K562 (cell line): ENCODE data around the gene DLGAP1. TPM values are rescaled to one million over a fixed set of nuclear protein-coding genes. Genes with fewer than 3 reads are reported as not detected.

ENCODE experiments used
- ATAC-seq: fragments of 200-7000 bp; cut with Tn5 transposase; 3 replicates; pipeline ENCODE4 v1.9.1; 2020; ENCODE audit warnings: moderate library complexity
- BruUV-seq: library from RNA; stranded (reverse); fragments of 400-500 nt; replicated peaks from 2 replicates; lab custom pipeline; 2021; lab: Mats Ljungman, UMichigan
- CTCF ChIA-PET: fragments of 300-600 bp; formaldehyde crosslinking; extraction: SDS; loops from one replicate; lab custom pipeline; 2021; ENCODE audit warnings: low intra/inter-chr PET ratio; lab: Yijun Ruan, JAX
- POLR2A ChIA-PET: fragments of 300-600, 350-650 bp; sonication (Branson Sonifier 250); formaldehyde crosslinking; extraction: SDS; loops from one replicate; lab custom pipeline; 2021; ENCODE audit warnings: antibody characterized with exemption, inconsistent platforms; lab: Yijun Ruan, JAX
- DNase-seq, 4 experiments: peaks; one replicate each; pipeline versions ENCODE4 v3.0.0 to v3.0.0-alpha.2; 2011 to 2018; ENCODE audit warnings: low spot score in 3 of 4, mixed read lengths in 3 of 4; ENCODE audit errors: extremely low read depth in 1 of 4
- FAIRE-seq: peaks from 2 replicates; lab custom pipeline; 2011; peaks lifted over from hg19 to GRCh38; lab: Jason Lieb, UNC
- H2AFZ ChIP-seq: 2 replicates; pipeline ENCODE4 v1.6.0; 2011; ENCODE audit warnings: low read depth, low read length, control low read depth, inconsistent platforms
- H3K27ac ChIP-seq: fragments of 200-600 bp; 3 replicates; pipeline ENCODE4 v1.8.0; 2011; ENCODE audit warnings: low read depth, mild to moderate bottlenecking, control low read depth, inconsistent platforms, low read length, moderate library complexity, mixed read lengths; ENCODE audit errors: extremely low read depth
- H3K27me3 ChIP-seq, 2 experiments: fragments of 300-600 bp in 1 of 2; 2 replicates in 1 of 2; 3 replicates in 1 of 2; pipeline versions ENCODE4 v1.6.0 to v1.8.0; 2011; ENCODE audit warnings: inconsistent platforms in 2 of 2, low read length in 2 of 2, mild to moderate bottlenecking in 1 of 2, mixed read lengths in 1 of 2, moderate library complexity in 1 of 2; ENCODE audit not compliant: control insufficient read depth in 2 of 2, insufficient read depth in 2 of 2
- H3K36me3 ChIP-seq: fragments of 300-600 bp; 3 replicates; pipeline ENCODE4 v1.8.0; 2011; ENCODE audit warnings: mild to moderate bottlenecking, low read length, inconsistent platforms; ENCODE audit not compliant: control insufficient read depth, insufficient read depth
- H3K4me1 ChIP-seq, 2 experiments: fragments of 200-600 bp in 1 of 2; replicated peaks in 1 of 2; 2 replicates in 1 of 2; 3 replicates in 1 of 2; pipeline versions ENCODE4 v1.5.1 to v1.8.0; 2011; ENCODE audit warnings: inconsistent platforms in 2 of 2, low read length in 2 of 2, mild to moderate bottlenecking in 1 of 2, mixed read lengths in 1 of 2, moderate library complexity in 1 of 2; ENCODE audit not compliant: control insufficient read depth in 2 of 2, insufficient read depth in 2 of 2
- H3K4me2 ChIP-seq: 2 replicates; pipeline ENCODE4 v1.6.1; 2011; ENCODE audit warnings: low read length, control low read depth, inconsistent platforms, mixed read lengths; ENCODE audit not compliant: insufficient read depth
- H3K4me3 ChIP-seq: fragments of 200-600 bp; sonication (generic), shearing (Covaris generic); 2 replicates; pipeline ENCODE4 v1.5.1; 2016; ENCODE audit warnings: control low read depth, inconsistent platforms
- H3K79me2 ChIP-seq: fragments of 200-600 bp; 3 replicates; pipeline ENCODE4 v1.8.0; 2011; ENCODE audit warnings: low read length, inconsistent platforms; ENCODE audit not compliant: control insufficient read depth, insufficient read depth
- H3K9ac ChIP-seq, 2 experiments: 2 replicates each; pipeline versions ENCODE4 v1.6.0 to v1.6.1; 2011; ENCODE audit warnings: low read depth in 2 of 2, low read length in 2 of 2, control low read depth in 1 of 2, inconsistent platforms in 1 of 2, mild to moderate bottlenecking in 1 of 2, mixed read lengths in 1 of 2; ENCODE audit not compliant: insufficient read depth in 1 of 2
- H3K9me1 ChIP-seq: one replicate; pipeline ENCODE4 v1.6.0; 2011; ENCODE audit warnings: inconsistent platforms, mild to moderate bottlenecking, low read length, moderate library complexity; ENCODE audit not compliant: control insufficient read depth, insufficient read depth
- H3K9me3 ChIP-seq: replicated peaks from 2 replicates; pipeline ENCODE4 v1.5.1; 2011; ENCODE audit warnings: low read depth, low read length, inconsistent platforms; ENCODE audit not compliant: control insufficient read depth, insufficient read depth
- H4K20me1 ChIP-seq: replicated peaks from 2 replicates; pipeline ENCODE4 v1.6.1; 2011; ENCODE audit warnings: low read length, inconsistent platforms, mixed read lengths; ENCODE audit not compliant: control insufficient read depth, insufficient read depth
- CEBPG ChIP-seq, 3 experiments: fragments of 200-800 bp in 1 of 3; sonication (Bioruptor generic) in 1 of 3; sonication (generic) in 1 of 3; formaldehyde crosslinking in 1 of 3; IDR thresholded peaks in 2 of 3; conservative IDR thresholded peaks in 1 of 3; 2 replicates each; pipeline versions ENCODE4 v1.6.1 to v1.8.0; 2016 to 2022; ENCODE audit warnings: missing compliant biosample characterization in 2 of 3, missing genetic modification characterization in 2 of 3, mild to moderate bottlenecking in 1 of 3, missing genetic modification reagents in 1 of 3
- HDAC8 ChIP-seq: fragments of 450-650 bp; IDR thresholded peaks from 2 replicates; pipeline ENCODE4 v1.6.1; 2016; ENCODE audit warnings: mild to moderate bottlenecking, missing genetic modification characterization, moderate library complexity, missing compliant biosample characterization
- SIRT6 ChIP-seq: IDR thresholded peaks from one replicate; pipeline ENCODE4 v1.6.1; 2012; ENCODE audit warnings: low read depth, mild to moderate bottlenecking, control low read depth, inconsistent platforms, low read length, moderate library complexity
- ZNF830 ChIP-seq: fragments of 250-450 bp; sonication (Bioruptor Pico); IDR thresholded peaks from 2 replicates; pipeline ENCODE4 v1.5.0; 2021; ENCODE audit warnings: mild to moderate bottlenecking
- in situ Hi-C: fragments of 300-500 bp; cut with MboI; formaldehyde crosslinking; loops from 4 replicates; pipeline ENCODE4 v1.15.0; 2018; ENCODE audit warnings: inconsistent platforms, mixed read lengths
- intact Hi-C: fragments of 100-400 bp; cut with micrococcal nuclease; formaldehyde crosslinking; loops from 2 replicates; pipeline ENCODE4 v1.14.2; 2022
- polyA plus RNA-seq, 8 experiments: library from polyadenylated mRNA; depleted of rRNA in 4 of 8; stranded (reverse) in 5 of 8; unstranded in 3 of 8; fragments of >200 nt; fragmentation: Nextera tagmentation in 2 of 8; fragmentation: Illumina TruSeq in 1 of 8; extraction: Ambion mirVana in 2 of 8; extraction: Trizol in 1 of 8; gene quantifications; 2 replicates each; pipeline versions ENCODE4 v1.2.1 to v1.2.3, GENCODE V29; 2011 to 2014; ENCODE audit warnings: inconsistent platforms in 1 of 8, missing spikeins in 1 of 8
- total RNA-seq, 7 experiments: library from RNA; depleted of rRNA in 6 of 7; stranded (reverse); fragments of >200 nt in 6 of 7; fragmentation: Illumina TruSeq in 2 of 7; extraction: Trizol in 2 of 7; gene quantifications; 2 replicates each; pipeline versions ENCODE4 v1.2.1 to v1.2.3, GENCODE V29; 2011 to 2021; ENCODE audit warnings: low replicate concordance in 1 of 7
- TF ChIP-seq, protein P1 (sequence below), 2 experiments: fragments of 450-650 bp; IDR thresholded peaks; 2 replicates each; pipeline ENCODE4 v1.6.1; 2016; ENCODE audit warnings: mild to moderate bottlenecking in 2 of 2, borderline replicate concordance in 1 of 2, low read depth in 1 of 2, moderate library complexity in 1 of 2
- TF ChIP-seq, protein P2 (sequence below), 2 experiments: IDR thresholded peaks in 1 of 2; conservative IDR thresholded peaks in 1 of 2; 2 replicates each; pipeline ENCODE4 v1.6.1; 2016; ENCODE audit warnings: low read depth in 2 of 2, mild to moderate bottlenecking in 1 of 2, missing compliant biosample characterization in 1 of 2, missing genetic modification characterization in 1 of 2, moderate library complexity in 1 of 2

The DLGAP1 gene
- total and polyA plus RNA-seq, 9 of the 15 experiments (the other 6 are each of a cell fraction or from before 2014, with no cell fraction given) = 0.04 to 0.22 (median 0.08) TPM

DNA sequence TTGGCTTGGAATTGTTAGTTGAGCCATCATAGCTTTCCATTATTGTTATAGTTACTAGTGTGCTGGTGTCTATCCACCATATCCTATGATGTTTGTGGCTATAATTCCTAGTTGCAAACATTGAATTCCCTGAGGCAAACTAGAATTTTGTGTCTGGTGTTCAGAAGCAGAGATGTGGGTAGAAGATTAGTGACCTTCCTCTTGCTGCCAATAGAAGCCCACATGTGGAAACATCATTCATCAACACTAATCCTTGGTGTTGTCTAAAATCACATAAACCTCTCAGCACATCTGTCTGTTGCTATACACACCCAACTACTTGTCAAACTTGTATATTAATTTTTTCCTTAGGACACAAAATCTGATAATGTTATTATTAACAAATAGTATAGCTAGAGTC lies 631.0 kb downstream of the DLGAP1 start:
- no peaks in the 10 kb centered on the region for H3K9me3 ChIP-seq
- no peak for FAIRE-seq
- H3K27me3 ChIP-seq = no peaks in the 10 kb centered on the region; a peak in 1 of 5 replicates
- H2AFZ ChIP-seq = no peak overlapping the region
- H3K4me3 ChIP-seq = no peak overlapping the region
- CTCF ChIA-PET = no interaction called here
- H3K9me1 ChIP-seq = no peaks in the 10 kb centered on the region
- H3K4me1 ChIP-seq = no peaks in the 10 kb centered on the region
- H3K79me2 ChIP-seq = no peaks in the 10 kb centered on the region
- POLR2A ChIA-PET = no interaction called here
- no peak overlapping the region for H3K27ac ChIP-seq
- H3K4me2 ChIP-seq = no peak overlapping the region
- in situ Hi-C loops (no loop called here), intact Hi-C loops (no loop called here)
- ATAC-seq = no peak
- BruUV-seq = no TSS peak
- H3K9ac ChIP-seq = no peak overlapping the region
- no peaks in the 10 kb centered on the region for H4K20me1 ChIP-seq
- no peak for DNase-seq
- no peaks in the 10 kb centered on the region for H3K36me3 ChIP-seq
- TF ChIP-seq HDAC8 (tag) = no peak
- no peak for TF ChIP-seq ZNF830 (CRISPR knock-in tag)
- TF ChIP-seq, protein P1, sequence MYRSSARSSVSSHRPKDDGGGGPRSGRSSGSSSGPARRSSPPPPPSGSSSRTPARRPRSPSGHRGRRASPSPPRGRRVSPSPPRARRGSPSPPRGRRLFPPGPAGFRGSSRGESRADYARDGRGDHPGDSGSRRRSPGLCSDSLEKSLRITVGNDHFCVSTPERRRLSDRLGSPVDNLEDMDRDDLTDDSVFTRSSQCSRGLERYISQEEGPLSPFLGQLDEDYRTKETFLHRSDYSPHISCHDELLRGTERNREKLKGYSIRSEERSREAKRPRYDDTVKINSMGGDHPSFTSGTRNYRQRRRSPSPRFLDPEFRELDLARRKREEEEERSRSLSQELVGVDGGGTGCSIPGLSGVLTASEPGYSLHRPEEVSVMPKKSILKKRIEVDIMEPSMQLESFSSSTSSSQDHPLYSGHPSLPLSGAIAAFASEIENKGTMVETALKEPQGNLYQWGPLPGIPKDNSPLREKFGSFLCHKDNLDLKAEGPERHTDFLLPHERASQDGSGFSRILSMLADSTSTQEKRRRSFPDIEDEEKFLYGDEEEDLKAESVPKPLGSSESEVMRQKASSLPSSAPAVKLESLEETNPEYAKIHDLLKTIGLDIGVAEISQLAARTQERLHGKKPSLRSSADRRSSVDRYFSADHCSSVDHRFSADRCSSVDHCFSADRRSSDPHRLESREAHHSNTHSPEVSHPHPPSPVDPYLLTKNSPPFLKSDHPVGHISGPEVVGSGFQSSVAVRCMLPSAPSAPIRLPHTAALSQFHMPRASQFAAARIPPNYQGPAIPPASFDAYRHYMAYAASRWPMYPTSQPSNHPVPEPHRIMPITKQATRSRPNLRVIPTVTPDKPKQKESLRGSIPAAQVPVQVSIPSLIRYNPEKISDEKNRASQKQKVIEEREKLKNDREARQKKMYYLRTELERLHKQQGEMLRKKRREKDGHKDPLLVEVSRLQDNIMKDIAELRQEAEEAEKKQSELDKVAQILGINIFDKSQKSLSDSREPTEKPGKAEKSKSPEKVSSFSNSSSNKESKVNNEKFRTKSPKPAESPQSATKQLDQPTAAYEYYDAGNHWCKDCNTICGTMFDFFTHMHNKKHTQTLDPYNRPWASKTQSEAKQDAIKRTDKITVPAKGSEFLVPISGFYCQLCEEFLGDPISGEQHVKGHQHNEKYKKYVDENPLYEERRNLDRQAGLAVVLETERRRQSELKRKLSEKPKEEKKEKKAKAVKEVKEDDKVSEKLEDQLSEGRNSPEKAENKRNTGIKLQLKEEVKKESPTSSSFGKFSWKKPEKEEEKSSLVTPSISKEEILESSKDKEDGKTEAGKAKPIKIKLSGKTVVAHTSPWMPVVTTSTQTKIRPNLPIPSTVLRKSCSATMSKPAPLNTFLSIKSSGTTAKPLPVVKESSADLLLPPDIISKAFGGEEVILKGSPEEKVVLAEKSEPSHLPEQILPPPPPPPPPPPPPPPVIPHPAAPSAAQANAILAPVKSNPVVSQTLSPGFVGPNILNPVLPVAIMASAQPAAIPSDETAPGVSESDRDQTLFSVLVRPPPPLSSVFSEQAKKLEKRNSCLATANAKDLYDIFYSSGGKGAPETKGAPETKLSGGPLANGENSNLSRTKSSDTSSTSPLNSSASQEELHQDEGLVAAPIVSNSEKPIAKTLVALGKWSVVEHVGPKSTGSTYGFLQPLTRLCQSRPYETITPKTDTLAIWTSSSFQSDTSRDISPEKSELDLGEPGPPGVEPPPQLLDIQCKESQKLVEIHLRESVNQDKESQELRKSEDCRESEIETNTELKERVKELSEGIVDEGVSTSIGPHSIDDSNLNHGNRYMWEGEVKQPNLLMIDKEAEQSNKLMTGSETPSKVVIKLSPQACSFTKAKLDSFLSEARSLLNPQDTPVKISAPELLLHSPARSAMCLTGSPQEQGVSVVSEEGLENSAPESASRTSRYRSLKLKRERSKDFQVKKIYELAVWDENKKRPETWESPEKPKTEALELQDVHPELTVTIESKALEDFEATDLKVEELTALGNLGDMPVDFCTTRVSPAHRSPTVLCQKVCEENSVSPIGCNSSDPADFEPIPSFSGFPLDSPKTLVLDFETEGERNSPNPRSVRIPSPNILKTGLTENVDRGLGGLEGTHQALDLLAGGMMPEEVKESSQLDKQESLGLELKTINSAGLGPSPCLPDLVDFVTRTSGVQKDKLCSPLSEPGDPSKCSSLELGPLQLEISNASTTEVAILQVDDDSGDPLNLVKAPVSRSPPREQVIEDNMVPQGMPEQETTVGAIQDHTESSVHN (IDR thresholded peaks at IDR 0.05; ENCODE audit: borderline replicate concordance in 1 of 2, low read depth in 1 of 2) = no peak
- no peak for TF ChIP-seq SIRT6
- no peak for TF ChIP-seq CEBPG (CRISPR knock-in tag; IDR thresholded peaks at IDR 0.05)
- no peak for TF ChIP-seq CEBPG (tag; conservative IDR thresholded peaks at IDR 0.05 in 1 of 2, IDR thresholded peaks at IDR 0.05 in 1 of 2)
- TF ChIP-seq, protein P2, sequence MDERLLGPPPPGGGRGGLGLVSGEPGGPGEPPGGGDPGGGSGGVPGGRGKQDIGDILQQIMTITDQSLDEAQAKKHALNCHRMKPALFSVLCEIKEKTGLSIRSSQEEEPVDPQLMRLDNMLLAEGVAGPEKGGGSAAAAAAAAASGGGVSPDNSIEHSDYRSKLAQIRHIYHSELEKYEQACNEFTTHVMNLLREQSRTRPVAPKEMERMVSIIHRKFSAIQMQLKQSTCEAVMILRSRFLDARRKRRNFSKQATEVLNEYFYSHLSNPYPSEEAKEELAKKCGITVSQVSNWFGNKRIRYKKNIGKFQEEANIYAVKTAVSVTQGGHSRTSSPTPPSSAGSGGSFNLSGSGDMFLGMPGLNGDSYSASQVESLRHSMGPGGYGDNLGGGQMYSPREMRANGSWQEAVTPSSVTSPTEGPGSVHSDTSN (CRISPR knock-in tag; IDR thresholded peaks at IDR 0.05; ENCODE audit: low read depth) = no peak
- TF ChIP-seq, protein P2 (tag; conservative IDR thresholded peaks at IDR 0.05; ENCODE audit: low read depth) = peak; percentile 70
